Panc1 (cell line): ENCODE data around the gene USB1. TPM values are rescaled to one million over a fixed set of nuclear protein-coding genes. Genes with fewer than 3 reads are reported as not detected.

Experiments
- ATAC-seq: fragments of 200-7000 bp; cut with Tn5 transposase; 2 replicates; pipeline ENCODE4 v1.9.1; 2020; ENCODE audit warnings: mild to moderate bottlenecking, moderate library complexity
- BruUV-seq: library from RNA; stranded (reverse); fragments of 400-500 nt; replicated peaks from 2 replicates; lab custom pipeline; 2021; lab: Mats Ljungman, UMichigan
- CTCF ChIA-PET: fragments of 300-600 bp; sonication (Branson Sonifier 250); formaldehyde crosslinking; loops from one replicate; lab custom pipeline; 2022; ENCODE audit warnings: antibody characterized with exemption; lab: Charles Lee
- POLR2A ChIA-PET: fragments of 300-600 bp; sonication (Branson Sonifier 250); formaldehyde crosslinking; loops from one replicate; lab custom pipeline; 2022; ENCODE audit warnings: antibody characterized with exemption; lab: Charles Lee
- DNase-seq: peaks from one replicate; pipeline ENCODE4 v3.0.0-alpha.2; 2010; ENCODE audit warnings: low read depth, low spot score
- H3K27ac ChIP-seq: 2 replicates; pipeline ENCODE4 v1.5.1; 2011; ENCODE audit warnings: mild to moderate bottlenecking, low read length, inconsistent platforms
- H3K27me3 ChIP-seq: fragments of 200-500 bp; sonication (Bioruptor generic); 2 replicates; pipeline ENCODE4 v1.6.0; 2014; ENCODE audit warnings: low read length, inconsistent platforms; ENCODE audit not compliant: control insufficient read depth, insufficient read depth
- H3K36me3 ChIP-seq: fragments of 200-500 bp; sonication (Bioruptor generic); 2 replicates; pipeline ENCODE4 v1.5.1; 2014; ENCODE audit warnings: inconsistent platforms, mild to moderate bottlenecking, low read length, moderate library complexity; ENCODE audit not compliant: control insufficient read depth, insufficient read depth
- H3K4me1 ChIP-seq: 2 replicates; pipeline ENCODE4 v1.5.1; 2011; ENCODE audit warnings: inconsistent platforms, mild to moderate bottlenecking, low read length, moderate library complexity; ENCODE audit not compliant: control insufficient read depth, insufficient read depth
- H3K4me3 ChIP-seq, 2 experiments: 2 replicates each; pipeline ENCODE4 v1.5.1; 2011 to 2012; ENCODE audit warnings: low read depth in 2 of 2, low read length in 2 of 2, mild to moderate bottlenecking in 2 of 2, inconsistent platforms in 1 of 2, moderate library complexity in 1 of 2
- H3K9me3 ChIP-seq: fragments of 200-500 bp; sonication (Bioruptor generic); 2 replicates; pipeline ENCODE4 v1.5.1; 2014; ENCODE audit warnings: low read depth, mild to moderate bottlenecking, inconsistent platforms, low read length, moderate library complexity; ENCODE audit not compliant: control insufficient read depth, insufficient read depth
- POLR2AphosphoS5 ChIP-seq: IDR thresholded peaks from 2 replicates; pipeline ENCODE4 v1.6.1; 2012; ENCODE audit warnings: mild to moderate bottlenecking, low read depth, low read length, moderate library complexity
- SIN3A ChIP-seq: IDR thresholded peaks from 2 replicates; pipeline ENCODE4 v1.6.1; 2012; ENCODE audit warnings: low read depth, mild to moderate bottlenecking, low read length, moderate library complexity, borderline replicate concordance; ENCODE audit not compliant: insufficient read depth
- TCF7L2 ChIP-seq: IDR thresholded peaks from 2 replicates; pipeline ENCODE4 v1.6.1; 2011; ENCODE audit warnings: mild to moderate bottlenecking, low read depth, low read length, inconsistent platforms
- in situ Hi-C: cut with HindIII; loops from 2 replicates; pipeline ENCODE4 v1.10.0; 2016; ENCODE audit warnings: low sequenced_read_pairs, low pct_unique_long_range_greater_than_20kb
- intact Hi-C: fragments of 100-400 bp; cut with micrococcal nuclease; formaldehyde crosslinking; loops from one replicate; pipeline ENCODE4 v1.10.0; 2022; ENCODE audit not compliant: unreplicated experiment
- total RNA-seq: library from RNA; stranded (reverse); gene quantifications from one replicate; pipeline ENCODE4 v1.2.1, GENCODE V29; 2021; ENCODE audit not compliant: unreplicated experiment
- TF ChIP-seq, protein P1 (sequence below): fragments of 450-650 bp; IDR thresholded peaks from 2 replicates; pipeline ENCODE4 v1.5.1; 2017; ENCODE audit warnings: mild to moderate bottlenecking
- TF ChIP-seq, protein P2 (sequence below), 2 experiments: IDR thresholded peaks; 2 replicates each; pipeline ENCODE4 v1.6.1; 2011 to 2012; ENCODE audit warnings: low read depth in 2 of 2, control low read depth in 1 of 2, low read length in 1 of 2, mild to moderate bottlenecking in 1 of 2, moderate library complexity in 1 of 2; ENCODE audit not compliant: insufficient read depth in 1 of 2

The USB1 gene
- total RNA-seq, 1 experiment from 2014 or later, result 58.2 TPM

DNA sequence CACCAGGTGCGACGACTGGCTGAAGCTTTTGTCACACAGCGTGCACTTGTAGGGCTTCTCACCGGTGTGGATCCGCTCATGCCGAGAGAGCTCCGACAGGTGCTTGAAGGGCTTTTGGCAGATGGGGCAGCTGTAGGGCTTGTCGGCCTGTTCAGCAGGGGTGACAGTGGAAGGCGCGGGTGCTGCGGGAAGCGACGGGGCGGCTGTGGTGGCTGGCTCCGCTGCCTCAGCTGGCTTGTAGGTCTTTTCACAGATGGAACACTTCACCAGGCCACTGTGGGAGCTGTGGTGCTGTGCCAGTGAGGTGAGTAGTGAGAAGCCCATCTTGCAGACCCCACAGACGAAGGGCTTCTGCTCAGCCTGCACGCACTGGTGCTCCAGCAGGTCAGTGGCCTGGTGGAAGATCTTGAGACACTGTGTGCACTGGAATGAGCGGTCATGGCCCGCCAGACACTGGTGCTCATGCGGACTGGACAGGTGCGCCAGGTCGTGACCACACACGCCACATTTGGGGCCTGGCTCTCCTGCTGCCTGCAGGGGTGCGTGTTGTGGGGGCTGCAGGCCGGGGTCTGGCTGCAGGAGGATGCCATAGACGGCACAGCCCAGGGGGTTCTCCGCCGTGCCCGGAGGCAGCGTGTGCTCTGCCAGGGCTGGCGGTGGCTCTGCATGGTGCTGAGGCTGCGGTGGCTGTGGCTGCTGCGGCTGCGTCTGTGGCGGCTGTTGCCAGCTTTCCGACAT lies 3.5 kb upstream of the USB1 start:
- no peaks in the 10 kb centered on the region for H3K9me3 ChIP-seq
- no peak for ATAC-seq
- no peak overlapping the region for H3K4me3 ChIP-seq
- no peaks in the 10 kb centered on the region for H3K36me3 ChIP-seq
- ChIA-PET CTCF (no interaction called here), POLR2A (no interaction called here)
- peaks cover 11% of the 10 kb centered on the region for H3K4me1 ChIP-seq
- BruUV-seq, result no TSS peak
- intact Hi-C loops (no loop called here), in situ Hi-C loops (no loop called here)
- H3K27me3 ChIP-seq, result no peaks in the 10 kb centered on the region
- no peak overlapping the region for H3K27ac ChIP-seq
- TF ChIP-seq, protein P1, sequence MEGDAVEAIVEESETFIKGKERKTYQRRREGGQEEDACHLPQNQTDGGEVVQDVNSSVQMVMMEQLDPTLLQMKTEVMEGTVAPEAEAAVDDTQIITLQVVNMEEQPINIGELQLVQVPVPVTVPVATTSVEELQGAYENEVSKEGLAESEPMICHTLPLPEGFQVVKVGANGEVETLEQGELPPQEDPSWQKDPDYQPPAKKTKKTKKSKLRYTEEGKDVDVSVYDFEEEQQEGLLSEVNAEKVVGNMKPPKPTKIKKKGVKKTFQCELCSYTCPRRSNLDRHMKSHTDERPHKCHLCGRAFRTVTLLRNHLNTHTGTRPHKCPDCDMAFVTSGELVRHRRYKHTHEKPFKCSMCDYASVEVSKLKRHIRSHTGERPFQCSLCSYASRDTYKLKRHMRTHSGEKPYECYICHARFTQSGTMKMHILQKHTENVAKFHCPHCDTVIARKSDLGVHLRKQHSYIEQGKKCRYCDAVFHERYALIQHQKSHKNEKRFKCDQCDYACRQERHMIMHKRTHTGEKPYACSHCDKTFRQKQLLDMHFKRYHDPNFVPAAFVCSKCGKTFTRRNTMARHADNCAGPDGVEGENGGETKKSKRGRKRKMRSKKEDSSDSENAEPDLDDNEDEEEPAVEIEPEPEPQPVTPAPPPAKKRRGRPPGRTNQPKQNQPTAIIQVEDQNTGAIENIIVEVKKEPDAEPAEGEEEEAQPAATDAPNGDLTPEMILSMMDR, result no peak
- TF ChIP-seq POLR2AphosphoS5 (no peak), TCF7L2 (no peak), SIN3A (no peak)
- TF ChIP-seq, protein P2, sequence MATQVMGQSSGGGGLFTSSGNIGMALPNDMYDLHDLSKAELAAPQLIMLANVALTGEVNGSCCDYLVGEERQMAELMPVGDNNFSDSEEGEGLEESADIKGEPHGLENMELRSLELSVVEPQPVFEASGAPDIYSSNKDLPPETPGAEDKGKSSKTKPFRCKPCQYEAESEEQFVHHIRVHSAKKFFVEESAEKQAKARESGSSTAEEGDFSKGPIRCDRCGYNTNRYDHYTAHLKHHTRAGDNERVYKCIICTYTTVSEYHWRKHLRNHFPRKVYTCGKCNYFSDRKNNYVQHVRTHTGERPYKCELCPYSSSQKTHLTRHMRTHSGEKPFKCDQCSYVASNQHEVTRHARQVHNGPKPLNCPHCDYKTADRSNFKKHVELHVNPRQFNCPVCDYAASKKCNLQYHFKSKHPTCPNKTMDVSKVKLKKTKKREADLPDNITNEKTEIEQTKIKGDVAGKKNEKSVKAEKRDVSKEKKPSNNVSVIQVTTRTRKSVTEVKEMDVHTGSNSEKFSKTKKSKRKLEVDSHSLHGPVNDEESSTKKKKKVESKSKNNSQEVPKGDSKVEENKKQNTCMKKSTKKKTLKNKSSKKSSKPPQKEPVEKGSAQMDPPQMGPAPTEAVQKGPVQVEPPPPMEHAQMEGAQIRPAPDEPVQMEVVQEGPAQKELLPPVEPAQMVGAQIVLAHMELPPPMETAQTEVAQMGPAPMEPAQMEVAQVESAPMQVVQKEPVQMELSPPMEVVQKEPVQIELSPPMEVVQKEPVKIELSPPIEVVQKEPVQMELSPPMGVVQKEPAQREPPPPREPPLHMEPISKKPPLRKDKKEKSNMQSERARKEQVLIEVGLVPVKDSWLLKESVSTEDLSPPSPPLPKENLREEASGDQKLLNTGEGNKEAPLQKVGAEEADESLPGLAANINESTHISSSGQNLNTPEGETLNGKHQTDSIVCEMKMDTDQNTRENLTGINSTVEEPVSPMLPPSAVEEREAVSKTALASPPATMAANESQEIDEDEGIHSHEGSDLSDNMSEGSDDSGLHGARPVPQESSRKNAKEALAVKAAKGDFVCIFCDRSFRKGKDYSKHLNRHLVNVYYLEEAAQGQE (IDR thresholded peaks at IDR 0.05; ENCODE audit: insufficient read depth in 1 of 2, low read depth in 2 of 2, low read length in 1 of 2), result no peak
- no peak for DNase-seq

- no peak for DNase-seq
- CTCF ChIA-PET, result no interaction called here
- intact Hi-C loops (no loop called here), in situ Hi-C loops (no loop called here)
- Histone ChIP-seq H3K27me3 (no peaks in the 10 kb centered on the region), H3K4me3 (no peak overlapping the region), H3K27ac (no peak overlapping the region), H3K36me3 (no peaks in the 10 kb centered on the region), H3K9me3 (no peaks in the 10 kb centered on the region), H3K4me1 (peaks cover 11% of the 10 kb centered on the region)
- TF ChIP-seq SIN3A (no peak), POLR2AphosphoS5 (no peak), TCF7L2 (no peak)
- TF ChIP-seq, protein P1, result no peak
- TF ChIP-seq, protein P2 (IDR thresholded peaks at IDR 0.05; ENCODE audit: insufficient read depth in 1 of 2, low read depth in 2 of 2, low read length in 1 of 2), result no peak
- POLR2A ChIA-PET, result no interaction called here
- no TSS peak for BruUV-seq
- no peak for ATAC-seq
These were observed 2.7 kb upstream of the USB1 start for GRCh38 chr16:57998486-57998885.
